Measurements from ENCODE around the gene NRXN3. TPM values are rescaled to one million over a fixed set of nuclear protein-coding genes. Genes with fewer than 3 reads are reported as not detected.

NRXN3 gene
- total and polyA plus RNA-seq, 2 of the 4 experiments (the other 2 are of a cell fraction) = 4.8 to 25.1 TPM

DNA sequence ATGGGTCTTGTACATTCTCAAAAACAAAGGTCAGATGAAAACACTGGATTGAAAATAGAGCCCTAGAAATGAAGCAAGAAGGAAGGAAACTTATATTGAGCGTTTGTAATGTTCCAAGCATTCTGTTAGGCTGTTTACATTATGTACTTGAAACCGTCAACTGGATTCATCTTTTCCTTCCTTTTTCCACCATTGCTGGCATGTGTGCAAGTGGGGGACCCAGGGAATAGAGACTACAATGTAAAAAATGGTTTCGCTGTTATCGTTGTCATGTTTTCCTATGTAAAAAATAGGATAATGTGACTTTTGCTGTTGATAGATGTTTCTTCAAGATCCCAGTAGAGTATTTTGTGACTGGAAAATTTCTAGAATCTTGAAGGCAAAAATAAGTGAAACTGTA is 913.2 kb downstream of the NRXN3 start:
- DNase-seq (no peak), ATAC-seq (ENCODE audit: low read depth) (no peak)
- POLR2A ChIA-PET (ENCODE audit: unreplicated experiment) = no interaction called here
- H3K14ac ChIP-seq (replicated peaks; ENCODE audit: low read depth, low read length) = no peak overlapping the region
- dilution Hi-C loops (cut with HindIII; ENCODE audit: low sequenced_read_pairs, unreplicated experiment) = no loop called here
- intact Hi-C loops (cut with micrococcal nuclease) = no loop called here
- BruUV-seq (replicated peaks) = no TSS peak
- H2BK20ac ChIP-seq (ENCODE audit: low read depth, low read length) = no peak overlapping the region
- no peak overlapping the region for H2AK9ac ChIP-seq (replicated peaks; ENCODE audit: low read depth, low read length, poor library complexity)
- no peak overlapping the region for H3K4ac ChIP-seq (ENCODE audit: low read depth, low read length)
- no peak overlapping the region for H2BK5ac ChIP-seq (ENCODE audit: low read depth, low read length, poor library complexity, severe bottlenecking)
- no peak overlapping the region for H3K27ac ChIP-seq (ENCODE audit: insufficient read depth, low read length)
- no CpG with 5 or more reads among the region's 4 CpGs for WGBS, 2 experiments (ENCODE audit: extremely low coverage in 2 of 2, insufficient read length in 1 of 2)
- no peak overlapping the region for H2AFZ ChIP-seq (replicated peaks; ENCODE audit: low read length, poor library complexity)
- H3K9me3 ChIP-seq (ENCODE audit: control insufficient read depth, insufficient read depth, low read length) = no peaks in the 10 kb centered on the region
- no peak overlapping the region for H4K91ac ChIP-seq (ENCODE audit: insufficient read depth, low read depth, low read length)
- TF ChIP-seq RCOR1 (IDR thresholded peaks at IDR 0.05; ENCODE audit: insufficient replicate concordance, low read length) (no peak), FOS (IDR thresholded peaks at IDR 0.05; ENCODE audit: low read depth, low read length) (no peak), MAZ (IDR thresholded peaks at IDR 0.05; ENCODE audit: borderline replicate concordance, low read depth, low read length) (no peak), SMC3 (IDR thresholded peaks at IDR 0.05; ENCODE audit: low read depth, low read length) (no peak), CEBPB (IDR thresholded peaks at IDR 0.05; ENCODE audit: low read depth, low read length) (no peak), RFX5 (IDR thresholded peaks at IDR 0.05; ENCODE audit: low read depth, low read length) (no peak)
- H3K4me2 ChIP-seq (ENCODE audit: low read depth, low read length) = no peak overlapping the region
- no peak overlapping the region for H2BK120ac ChIP-seq (ENCODE audit: low read depth, low read length)
- H3K56ac ChIP-seq (ENCODE audit: extremely low read depth, insufficient read depth, low read length) = no peak overlapping the region
- no peak overlapping the region for H3K4me3 ChIP-seq (ENCODE audit: insufficient read depth, low read depth, low read length)
- H3K23ac ChIP-seq (ENCODE audit: low read depth, low read length) = no peak overlapping the region
- H2AK5ac ChIP-seq (ENCODE audit: low read depth, low read length) = no peak overlapping the region
- no peak overlapping the region for H4K8ac ChIP-seq (ENCODE audit: low read depth in 2 of 2, low read length in 2 of 2)
- no peaks in the 10 kb centered on the region for H3K79me1 ChIP-seq (ENCODE audit: low read depth in 1 of 2, low read length in 2 of 2)
- no peaks in the 10 kb centered on the region for H3K9me1 ChIP-seq (ENCODE audit: insufficient read depth, low read length)
- no peak overlapping the region for H3K18ac ChIP-seq (ENCODE audit: low read depth, low read length)
- CTCF ChIA-PET = no interaction called here
- peaks cover 13% of the 10 kb centered on the region for H3K27me3 ChIP-seq (ENCODE audit: control insufficient read depth, insufficient read depth, low read length)
- no peak overlapping the region for H3K9ac ChIP-seq (ENCODE audit: low read depth, low read length)
- H4K5ac ChIP-seq (ENCODE audit: low read depth, low read length) = no peak overlapping the region
- H4K20me1 ChIP-seq (ENCODE audit: insufficient read depth, low read length) = no peaks in the 10 kb centered on the region
- in situ Hi-C loops (cut with MboI; ENCODE audit: low sequenced_read_pairs) = no loop called here
- no peaks in the 10 kb centered on the region for H3K4me1 ChIP-seq (ENCODE audit: control insufficient read depth, insufficient read depth, low read length)
- H2BK15ac ChIP-seq (ENCODE audit: low read depth, low read length) = no peak overlapping the region
- no peaks in the 10 kb centered on the region for H3K36me3 ChIP-seq (ENCODE audit: control insufficient read depth, insufficient read depth, low read length)

Measured in IMR-90 (cell line).